ENCODE data around the gene METTL22.
"Not testable (repeated sequence)": the region's sequence is repeated elsewhere in the genome, so short reads cannot be mapped to it uniquely, and the experiment has no call there.

The METTL22 gene

DNA sequence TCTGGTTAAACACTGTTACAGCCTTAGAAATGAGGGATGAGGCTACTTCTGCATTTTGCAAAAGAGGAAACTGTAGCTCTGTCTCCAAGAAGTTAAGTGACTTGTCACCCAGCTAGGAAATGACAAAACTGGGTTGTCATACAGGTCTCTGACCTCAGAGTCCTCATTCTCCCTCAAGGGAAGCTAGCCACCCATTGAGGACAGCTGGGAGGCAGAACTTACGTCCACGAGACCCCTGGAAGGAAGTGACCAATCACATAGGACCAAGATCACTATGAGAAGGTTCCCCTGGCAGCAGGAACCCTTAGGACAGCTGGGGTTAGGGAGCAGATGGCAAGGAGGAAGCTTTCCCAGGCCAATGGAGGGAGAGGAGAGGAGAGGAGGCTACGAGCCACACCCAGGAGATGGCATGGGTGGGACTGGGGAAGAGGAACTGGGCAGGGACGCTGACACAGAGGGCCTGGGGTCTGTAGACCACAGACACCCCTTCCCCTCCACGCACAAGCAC lies 11.2 kb downstream of the METTL22 start:
- no peak for DNase-seq (ENCODE audit: low read depth)

DNA sequence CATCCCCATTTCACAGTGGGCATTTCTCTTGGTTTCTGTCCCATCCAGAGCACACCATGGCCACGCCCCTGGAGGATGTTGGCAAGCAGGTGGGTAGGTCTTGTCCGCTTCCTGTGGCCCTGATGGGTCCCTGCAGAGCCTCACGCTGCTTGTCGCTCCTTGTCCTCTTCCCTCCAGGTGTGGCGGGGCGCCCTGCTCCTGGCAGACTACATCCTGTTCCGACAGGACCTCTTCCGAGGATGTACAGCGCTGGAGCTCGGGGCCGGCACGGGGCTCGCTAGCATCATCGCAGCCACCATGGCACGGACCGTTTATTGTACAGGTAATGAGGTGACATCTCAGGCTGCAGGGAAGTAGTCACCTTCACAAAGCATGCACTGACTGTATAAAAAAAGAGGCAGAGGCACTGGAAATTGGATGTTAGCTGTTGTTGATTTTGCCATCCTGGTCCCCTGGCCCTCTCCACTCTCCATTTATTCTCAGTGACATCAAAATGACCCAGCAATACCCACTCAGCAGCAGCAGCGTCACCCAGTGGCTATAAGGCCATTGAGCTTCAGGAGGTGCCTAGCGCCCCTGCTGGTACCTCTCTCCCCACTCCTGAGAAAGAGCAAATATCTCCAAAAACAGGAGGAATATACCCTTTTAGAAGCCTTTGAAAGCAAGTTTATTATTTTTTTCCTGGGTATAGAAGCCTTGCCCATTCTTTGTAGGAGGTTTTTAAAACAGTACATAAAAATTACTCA lies 13.7 kb downstream of the METTL22 start:
- DNase-seq (ENCODE audit: low read depth) = no peak

DNA sequence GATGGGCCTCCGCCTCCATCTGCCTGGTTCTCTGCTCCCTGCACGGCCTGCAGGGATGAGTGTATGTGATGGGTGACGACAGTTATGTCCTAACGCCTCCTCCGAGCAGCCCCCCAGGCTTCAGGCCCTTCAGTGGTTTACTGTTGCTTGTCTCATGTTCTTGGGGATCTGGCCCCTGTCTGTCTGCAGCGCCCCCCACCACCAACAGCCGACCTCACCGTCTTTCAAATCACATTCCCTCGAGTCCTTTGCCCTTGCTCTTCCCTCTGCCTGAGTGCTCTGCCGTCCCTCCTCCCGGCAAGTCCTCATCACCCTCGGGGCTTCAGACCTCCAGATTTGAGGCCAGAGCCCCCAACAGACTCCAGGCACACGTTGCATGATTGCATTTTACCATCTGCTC lies 18.2 kb downstream of the METTL22 start:
- DNase-seq (ENCODE audit: low read depth) = no peak

DNA sequence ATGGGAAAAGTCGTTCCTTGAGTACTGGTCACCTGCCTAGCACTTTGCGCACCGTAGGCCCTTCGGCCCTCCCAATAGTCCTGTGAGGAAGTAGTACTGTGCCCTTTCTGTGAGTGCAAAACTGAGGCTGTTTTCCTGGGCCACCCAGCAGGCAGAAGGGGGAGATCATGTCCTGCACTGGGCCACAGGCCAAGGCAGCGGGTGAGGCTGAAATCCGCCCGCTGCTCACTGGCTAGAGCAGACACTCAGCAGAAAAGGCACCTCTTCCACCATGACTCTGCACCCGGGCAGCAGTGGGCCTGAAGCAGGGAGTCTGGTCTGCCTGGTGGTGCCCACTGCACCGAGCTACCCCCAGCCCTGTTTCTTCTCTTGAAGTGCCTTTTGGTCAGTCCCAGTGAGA lies 20.2 kb downstream of the METTL22 start:
- no peak for DNase-seq (ENCODE audit: low read depth)

DNA sequence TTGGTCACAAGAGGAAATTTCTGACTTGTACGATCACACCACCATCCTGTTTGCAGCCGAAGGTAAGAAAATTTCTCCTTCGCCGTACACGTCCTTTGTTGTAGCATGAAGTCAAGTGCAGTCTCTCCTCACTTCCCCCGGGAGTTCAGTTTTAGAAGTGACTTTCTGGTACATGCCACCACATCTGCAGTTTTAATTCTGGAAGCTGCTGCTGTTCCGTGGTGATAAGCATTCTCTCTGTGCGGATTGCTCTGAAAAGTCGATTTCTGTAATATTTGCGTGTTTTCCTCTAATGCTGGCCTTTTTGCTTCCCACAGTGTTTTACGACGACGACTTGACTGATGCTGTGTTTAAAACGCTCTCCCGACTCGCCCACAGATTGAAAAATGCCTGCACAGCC lies 20.6 kb downstream of the METTL22 start:
- DNase-seq (ENCODE audit: low read depth) = no peak

DNA sequence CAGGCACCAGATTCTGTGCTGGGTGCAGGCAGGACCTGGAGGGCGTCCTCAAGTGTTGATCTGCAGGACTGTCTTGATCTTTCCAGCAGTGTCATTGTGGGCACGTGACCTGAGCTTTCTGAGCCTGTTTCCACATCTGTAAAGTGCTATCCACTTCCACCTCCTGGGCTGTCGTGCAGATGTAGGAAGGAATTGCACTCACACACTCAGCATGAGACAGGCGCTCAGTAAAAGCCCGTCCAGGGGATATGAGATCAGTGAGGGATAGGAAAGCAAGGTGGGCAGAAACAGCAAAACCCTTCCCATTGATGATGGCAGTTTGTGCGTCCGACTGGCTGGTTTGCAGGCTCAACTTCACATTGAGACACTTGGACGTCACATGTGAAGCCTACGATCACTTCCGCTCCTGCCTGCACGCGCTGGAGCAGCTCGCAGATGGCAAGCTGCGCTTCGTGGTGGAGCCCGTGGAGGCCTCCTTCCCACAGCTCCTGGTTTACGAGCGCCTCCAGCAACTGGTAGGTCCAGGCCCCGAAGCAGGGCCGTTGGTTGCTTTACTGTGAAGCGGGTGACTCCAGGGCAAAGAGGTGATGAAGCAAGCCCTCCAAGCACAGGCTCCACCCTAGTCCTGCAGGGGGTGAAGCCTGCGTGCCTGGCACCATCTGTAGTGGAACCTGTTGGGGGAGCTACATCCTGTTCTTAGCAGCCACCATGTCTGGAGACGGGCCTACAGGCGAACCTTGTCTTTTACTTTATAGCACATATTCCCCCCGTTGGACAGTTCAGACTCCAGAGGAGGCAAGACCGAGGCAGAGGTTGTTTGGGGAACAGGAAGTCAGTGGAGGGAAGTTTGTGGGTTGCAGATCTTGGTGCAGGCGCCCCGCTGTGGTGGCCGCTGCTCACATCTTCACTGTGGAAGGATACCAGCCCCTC lies 23.0 kb downstream of the METTL22 start:
- no peak for DNase-seq (ENCODE audit: low read depth)

DNA sequence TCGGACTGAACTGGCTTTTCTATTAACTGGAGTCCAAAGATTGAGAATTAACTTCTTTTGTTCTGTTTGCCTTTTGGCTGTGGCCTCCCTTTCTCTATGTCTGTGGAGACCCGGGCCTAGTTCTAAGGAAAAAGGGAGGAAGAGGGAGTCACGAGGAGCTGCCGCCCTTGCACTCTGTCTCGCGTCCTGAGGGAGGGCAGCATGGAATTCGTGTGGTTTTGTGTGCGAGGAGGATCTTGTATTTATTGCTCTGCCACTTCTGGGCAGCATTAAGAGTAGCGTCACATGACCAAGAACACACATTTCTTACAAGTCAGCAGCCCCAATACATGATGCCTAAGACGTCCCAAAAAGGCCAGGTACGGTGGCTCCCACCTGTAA lies 23.6 kb downstream of the METTL22 start:
- DNase-seq (ENCODE audit: low read depth) = no peak

DNA sequence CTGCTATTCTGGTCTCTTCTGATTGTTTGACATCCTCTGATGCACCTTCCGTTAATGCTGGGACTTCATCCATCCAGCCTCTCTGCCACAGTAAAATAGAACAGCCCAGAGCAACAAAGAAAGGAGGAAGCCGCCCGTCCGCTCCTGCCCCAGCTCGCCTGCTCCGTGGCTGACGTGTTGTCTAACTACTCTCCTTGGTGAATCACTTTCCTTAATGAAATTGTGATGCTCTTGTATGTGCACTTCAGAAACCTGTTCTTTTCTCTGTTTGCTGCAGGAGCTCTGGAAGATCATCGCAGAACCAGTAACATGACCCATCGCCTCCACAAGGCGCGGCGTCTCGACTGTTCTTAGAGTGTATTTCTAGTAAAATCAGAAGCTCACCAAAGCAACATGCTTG lies 24.3 kb downstream of the METTL22 start:
- DNase-seq (ENCODE audit: low read depth) = no peak

DNA sequence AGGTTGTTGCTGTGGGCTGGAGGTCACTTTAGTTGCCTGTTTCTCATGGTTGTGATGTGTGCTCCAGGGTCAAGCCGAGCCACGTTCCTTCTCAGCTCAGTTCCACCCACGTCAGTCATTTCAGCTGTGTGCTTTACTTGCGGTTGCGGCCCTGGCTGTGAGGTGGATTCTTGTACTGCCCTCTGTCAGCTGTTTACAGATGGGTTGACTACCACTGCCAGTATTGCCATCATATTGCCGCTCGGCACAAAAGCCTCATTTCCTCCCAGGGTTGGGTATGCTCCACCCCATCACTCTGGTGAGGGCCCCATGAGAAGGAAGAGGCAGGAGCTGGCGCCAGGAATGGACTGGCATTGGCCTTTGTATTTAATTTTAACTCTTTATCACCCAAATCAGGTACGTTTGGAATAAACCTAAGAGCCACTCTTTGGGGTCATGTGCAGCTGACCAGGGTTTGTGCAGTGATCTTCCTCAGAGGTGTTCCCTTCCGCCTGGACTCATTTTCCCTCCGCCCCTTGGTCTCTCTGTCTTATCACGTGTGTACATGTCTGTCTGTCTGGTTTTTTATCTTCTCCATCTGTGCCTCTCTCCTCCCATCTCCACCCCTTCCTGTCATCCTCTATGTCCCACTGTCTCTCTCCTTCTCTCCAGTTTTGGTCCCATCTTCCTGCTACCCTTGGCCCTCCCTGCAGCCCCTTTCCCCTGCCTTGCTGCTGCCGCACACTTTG lies 25.0 kb downstream of the METTL22 start:
- DNase-seq (ENCODE audit: low read depth) = no peak

DNA sequence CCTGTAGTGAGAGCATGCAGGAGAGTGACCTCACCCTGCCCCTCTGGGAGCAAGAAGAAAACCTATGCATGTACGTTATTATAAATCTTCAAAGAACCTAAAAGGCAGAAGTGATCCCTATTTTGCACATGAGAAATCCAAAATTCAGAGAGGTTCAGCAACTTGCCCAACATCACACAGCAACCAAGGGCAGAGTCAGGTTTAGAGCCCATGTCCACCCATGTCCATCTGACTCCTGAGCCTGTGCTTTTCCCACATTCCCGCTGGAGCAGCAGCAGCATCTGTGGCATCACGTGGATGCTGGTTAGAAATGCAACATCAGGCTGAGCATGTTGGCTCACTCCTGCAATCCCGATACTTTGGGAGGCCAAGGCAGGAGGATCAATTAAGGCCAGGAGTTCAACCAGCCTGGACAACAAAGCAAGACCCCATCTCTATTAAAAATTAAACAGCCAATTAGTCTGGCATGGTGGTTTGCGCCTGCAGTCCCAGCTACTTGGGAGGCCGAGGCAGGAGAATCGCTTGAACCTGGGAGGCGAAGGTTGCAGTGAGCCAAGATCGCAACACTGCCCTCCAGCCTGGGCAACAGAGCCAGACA lies 26.3 kb downstream of the METTL22 start:
- no peak for DNase-seq (ENCODE audit: low read depth)

DNA sequence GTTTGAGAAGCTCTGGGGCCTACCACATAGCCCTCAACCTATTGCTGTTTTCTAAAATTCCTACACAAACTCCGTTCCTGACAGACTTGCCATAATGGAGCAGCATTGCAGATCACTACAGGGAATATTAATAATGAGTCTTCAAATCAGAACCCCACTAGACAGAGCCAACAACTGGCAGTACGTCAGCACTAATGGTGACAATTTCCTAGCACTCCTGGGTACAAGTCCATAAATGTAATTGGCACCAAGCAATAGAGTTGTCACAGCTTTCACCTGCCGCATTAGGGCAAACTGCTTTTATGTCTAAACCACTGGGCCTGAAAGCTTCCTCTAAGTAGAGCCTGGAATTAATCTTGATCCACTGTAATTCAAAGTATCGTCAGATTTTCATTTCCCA lies 27.4 kb downstream of the METTL22 start:
- no peak for DNase-seq (ENCODE audit: low read depth)

DNA sequence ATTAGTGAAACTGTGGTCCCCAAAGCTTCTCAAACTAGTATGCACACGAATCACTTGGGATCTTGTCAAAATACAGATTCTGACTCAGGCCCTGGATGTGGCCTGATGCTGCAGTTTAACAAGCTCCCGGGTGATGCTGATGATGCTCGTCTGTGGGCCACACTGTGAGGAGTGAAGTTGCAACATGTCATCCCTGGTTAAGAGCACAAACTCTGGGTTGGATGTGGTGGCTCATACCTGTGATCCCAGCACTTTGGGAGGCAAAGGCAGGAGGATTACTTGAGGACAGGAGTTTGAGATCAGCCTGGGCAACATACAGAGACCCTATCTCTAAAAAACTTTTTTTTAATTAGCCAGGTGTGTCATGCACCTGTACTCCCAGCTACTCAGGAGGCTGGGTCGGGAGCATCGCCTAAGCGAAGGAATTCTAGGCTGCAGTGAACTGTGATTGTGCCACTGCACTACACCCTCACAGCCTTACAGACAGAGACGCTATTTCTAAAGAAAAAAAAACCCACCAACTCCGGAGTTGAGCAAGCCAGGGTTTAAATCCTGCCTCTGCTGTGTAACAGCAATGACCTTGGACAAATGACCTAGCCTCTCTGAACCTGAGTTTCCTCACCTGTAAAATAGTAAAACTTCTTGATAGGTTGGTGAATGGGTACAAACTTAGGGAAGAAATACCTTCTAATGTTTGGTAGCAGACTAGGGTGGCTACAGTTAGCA lies 28.5 kb downstream of the METTL22 start:
- no peak for DNase-seq (ENCODE audit: low read depth)

DNA sequence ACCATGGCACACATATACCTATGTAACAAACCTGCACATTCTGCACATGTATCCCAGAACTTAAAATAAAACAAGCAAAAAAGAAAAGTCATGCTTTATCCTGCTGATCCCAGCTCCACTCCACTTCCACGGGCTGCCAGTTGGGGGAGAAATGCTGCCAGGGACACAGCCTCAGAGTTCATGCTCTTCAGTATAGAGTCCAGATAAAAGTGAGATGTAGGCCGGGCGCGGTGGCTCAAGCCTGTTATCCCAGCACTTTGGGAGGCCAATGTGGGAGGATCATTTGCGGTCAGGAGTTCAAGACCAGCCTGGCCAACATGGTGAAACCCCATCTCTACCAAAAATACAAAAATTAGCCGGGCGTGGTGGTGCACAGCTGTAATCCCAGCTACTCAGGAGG lies 30.5 kb downstream of the METTL22 start:
- not testable (repeated sequence) for DNase-seq (ENCODE audit: low read depth)

DNA sequence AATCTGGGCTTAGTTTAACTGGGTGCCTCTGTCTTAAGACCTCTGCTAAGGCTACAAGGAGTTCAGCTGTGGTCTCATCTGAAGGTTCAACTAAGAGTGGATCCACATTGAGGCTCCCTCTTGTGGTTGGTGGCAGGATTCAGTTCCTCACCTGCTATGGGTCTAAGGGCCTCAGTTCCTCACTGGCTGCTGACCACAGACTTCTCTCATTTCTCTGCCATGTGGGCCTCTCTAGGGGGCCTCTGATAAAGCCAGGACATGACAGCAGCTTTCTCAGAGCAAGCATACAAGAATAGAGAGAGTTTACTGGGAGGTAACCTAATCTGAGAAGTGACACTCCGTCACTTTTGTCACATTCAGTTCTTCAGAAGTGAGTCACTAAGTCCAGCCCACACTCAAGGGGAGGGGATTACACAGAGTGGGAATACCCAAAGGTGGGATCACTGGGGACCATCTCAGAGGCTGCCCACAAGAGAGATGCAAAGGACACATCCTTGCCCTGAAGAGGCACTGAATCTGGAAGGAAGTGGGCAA lies 33.8 kb downstream of the METTL22 start:
- no peak for DNase-seq (ENCODE audit: low read depth)

DNA sequence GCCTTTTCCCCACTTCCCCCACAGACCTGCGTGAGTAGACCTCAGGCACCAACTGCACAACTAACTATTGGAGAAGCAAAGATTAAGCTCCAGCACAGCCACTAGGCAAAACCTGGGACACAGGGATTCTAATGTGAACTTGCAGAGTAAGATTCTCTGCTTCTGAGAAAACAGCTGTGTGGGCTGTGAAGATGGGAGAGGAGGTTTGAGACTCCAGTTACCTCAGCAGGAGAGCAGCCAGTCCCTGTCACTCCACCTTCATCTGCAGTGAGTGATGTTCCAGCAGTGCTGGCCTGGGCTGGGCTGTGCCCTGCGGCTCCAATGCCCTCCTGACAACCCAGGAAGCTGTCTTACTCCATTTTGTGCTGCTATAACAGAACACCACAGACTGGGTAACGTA lies 34.9 kb downstream of the METTL22 start:
- DNase-seq (ENCODE audit: low read depth) = no peak

DNA sequence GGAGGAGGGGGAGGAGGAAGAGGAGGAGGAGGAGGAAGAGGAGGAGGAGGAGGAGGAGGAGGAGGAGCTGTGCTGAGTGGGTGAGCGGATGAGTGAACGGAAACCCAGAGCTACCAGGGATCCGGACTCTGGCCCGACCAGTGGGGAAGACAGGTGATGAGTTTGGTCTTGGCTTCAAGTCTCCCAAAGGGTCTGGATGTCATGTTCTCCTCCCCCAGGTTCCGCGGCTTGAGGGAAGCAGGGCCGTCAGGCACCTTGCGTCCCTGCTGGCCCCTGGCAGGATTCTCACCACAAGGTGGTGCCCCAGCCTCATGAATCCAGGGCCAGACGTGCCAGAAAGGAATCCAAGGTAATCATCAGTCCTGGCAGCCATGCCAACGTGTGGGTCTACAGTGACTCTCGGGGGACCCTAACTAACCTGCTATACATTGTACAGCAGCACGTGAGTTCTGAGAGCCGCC lies 39.4 kb downstream of the METTL22 start:
- no peak for DNase-seq (ENCODE audit: low read depth)

DNA sequence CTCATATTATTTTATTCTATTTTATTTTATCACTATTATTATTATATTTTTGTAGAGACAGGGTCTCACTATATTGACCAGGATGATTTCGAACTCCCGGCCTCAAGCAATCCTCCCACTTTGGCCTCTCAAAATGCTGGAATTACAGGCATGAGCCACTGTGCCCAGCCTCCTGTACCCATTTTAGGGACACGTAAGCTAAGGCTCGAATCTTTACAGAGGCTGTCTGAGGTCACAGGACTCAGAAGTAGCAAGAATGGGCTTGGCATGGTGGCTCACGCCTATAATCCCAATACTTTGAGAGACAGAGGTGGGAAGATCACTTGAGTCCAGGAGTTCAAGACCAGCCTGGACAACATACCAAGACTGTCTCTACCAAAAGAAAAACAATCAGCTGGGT lies 40.2 kb downstream of the METTL22 start:
- DNase-seq (ENCODE audit: low read depth) = no peak

DNA sequence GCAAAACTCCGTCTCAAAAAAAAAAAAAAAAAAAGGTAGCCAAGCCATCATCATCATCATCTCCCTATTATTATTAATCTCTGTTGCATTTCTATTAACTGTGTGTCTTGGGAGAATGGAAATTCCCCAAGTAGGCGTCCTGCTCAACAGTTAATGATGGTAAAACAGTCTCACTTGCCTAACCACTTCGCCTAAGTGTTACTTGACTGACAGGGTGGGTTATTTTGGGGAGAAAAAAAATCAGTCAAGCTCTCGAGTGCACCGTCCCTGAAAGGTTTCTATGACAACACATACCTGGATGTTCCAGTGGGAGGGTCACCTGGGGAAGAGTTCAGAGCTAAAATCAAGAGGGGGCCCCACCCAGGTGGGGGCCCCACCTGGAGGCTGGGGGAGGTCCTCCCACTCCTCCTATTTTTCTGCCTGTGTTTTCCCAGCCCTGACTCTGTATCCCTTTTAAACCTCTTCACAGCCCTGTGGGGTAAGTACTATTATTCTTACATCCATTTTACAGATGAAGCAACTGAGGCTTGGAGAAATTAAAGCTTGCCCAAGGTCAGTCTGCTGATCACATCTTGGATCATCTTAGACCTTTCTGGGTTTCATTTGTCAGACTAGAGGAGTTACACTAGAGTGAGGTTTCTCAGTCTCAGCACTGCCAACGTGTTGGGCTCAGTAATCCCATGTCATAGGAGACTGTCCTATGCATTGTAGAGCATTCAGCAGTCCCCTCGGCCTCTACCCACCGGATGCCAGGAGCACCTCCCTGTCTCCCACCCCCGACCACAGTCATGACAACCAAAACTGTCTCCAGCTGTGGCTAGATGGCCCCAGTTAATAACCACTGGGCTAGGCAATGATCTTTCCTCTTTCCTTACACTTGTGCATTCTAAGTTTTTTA lies 41.9 kb downstream of the METTL22 start:
- DNase-seq (ENCODE audit: low read depth) = no peak

DNA sequence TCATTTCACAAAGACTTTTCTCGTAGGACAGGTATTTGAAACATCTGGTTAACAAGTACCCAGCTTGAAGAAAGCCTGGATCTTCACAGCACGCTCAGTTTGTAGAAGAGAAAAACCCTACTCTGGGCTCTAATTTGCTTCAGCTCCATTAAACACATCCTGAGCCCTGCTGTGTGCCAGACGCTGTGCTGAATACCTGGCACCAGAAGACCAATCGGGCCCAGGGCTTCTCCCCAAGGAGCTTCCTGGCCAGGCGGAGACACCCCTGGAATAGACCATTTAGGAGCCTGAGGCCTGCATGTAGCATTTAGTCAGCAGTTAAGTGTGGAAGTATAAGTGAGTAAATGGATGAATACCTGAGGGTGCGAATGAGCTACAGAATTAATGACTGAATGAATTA lies 44.0 kb downstream of the METTL22 start:
- DNase-seq (ENCODE audit: low read depth) = no peak

DNA sequence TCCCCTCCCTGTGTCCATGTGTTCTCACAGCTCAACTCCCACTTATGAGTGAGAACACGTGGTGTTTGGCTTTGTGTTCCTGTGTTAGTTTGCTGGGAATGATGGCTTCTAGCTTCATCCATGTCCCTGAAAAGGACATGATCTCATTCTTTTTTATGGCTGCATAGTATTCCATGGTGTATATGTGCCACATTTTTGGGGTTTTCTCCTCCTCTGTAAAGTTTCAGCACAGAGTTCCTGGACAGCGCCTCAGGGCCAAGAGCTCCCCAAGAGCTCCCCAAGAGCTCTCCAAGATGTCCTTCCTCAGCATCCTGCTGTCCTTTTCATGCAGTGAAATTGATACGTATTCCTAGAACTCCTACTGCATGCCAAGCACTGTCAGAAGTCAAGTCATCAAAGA lies 46.0 kb downstream of the METTL22 start:
- no peak for DNase-seq (ENCODE audit: low read depth)

Data from stimulated activated CD8-positive, alpha-beta memory T cell treated with anti-CD3 and anti-CD28 coated beads, Interleukin-4, amount 100 ng/mL, for 24 hours (primary cell).